Erythroblast (primary cell): ENCODE data around the gene YLPM1.

Experiments used
- DNase-seq, 2 experiments: peaks; one replicate each; lab custom pipeline; 2025; lab: John Stamatoyannopoulos, UW
- GATA1 ChIP-seq: IDR thresholded peaks from 2 replicates; pipeline ENCODE4 v1.6.1; 2011; ENCODE audit warnings: low read depth, mild to moderate bottlenecking, control low read depth, low read length, moderate library complexity
- POLR2A ChIP-seq: IDR thresholded peaks from 2 replicates; pipeline ENCODE4 v1.6.1; 2011; ENCODE audit warnings: mild to moderate bottlenecking, low read length

Gene YLPM1

GRCh38 chr14:74841230-74842207 is 78.4 kb downstream of the YLPM1 start:
- no peak for TF ChIP-seq POLR2A
- TF ChIP-seq GATA1 = no peak
- no peak for DNase-seq

GRCh38 chr14:74843653-74844052 is 80.5 kb downstream of the YLPM1 start:
- no peak for TF ChIP-seq GATA1
- no peak for DNase-seq

- no peak for TF ChIP-seq POLR2A
- TF ChIP-seq GATA1 = no peak
- no peak for DNase-seq
These were observed 83.1 kb downstream of the YLPM1 start for GRCh38 chr14:74846168-74846567.

- no peak for TF ChIP-seq GATA1
- TF ChIP-seq POLR2A = no peak
- DNase-seq = peak; percentile 28 to 29
These were observed 84.0 kb downstream of the YLPM1 start for GRCh38 chr14:74846968-74847665.

GRCh38 chr14:74848768-74849167 is 85.7 kb downstream of the YLPM1 start:
- TF ChIP-seq POLR2A (no peak), GATA1 (no peak)
- DNase-seq = no peak

- DNase-seq = no peak
- TF ChIP-seq POLR2A (no peak), GATA1 (no peak)
These were observed 89.9 kb downstream of the YLPM1 start for GRCh38 chr14:74852922-74853530.

GRCh38 chr14:74853581-74853980 is 90.5 kb downstream of the YLPM1 start:
- no peak for DNase-seq
- TF ChIP-seq POLR2A (no peak), GATA1 (no peak)

GRCh38 chr14:74855021-74855420 is 91.9 kb downstream of the YLPM1 start:
- DNase-seq = no peak
- no peak for TF ChIP-seq POLR2A
- no peak for TF ChIP-seq GATA1

GRCh38 chr14:74855945-74856344 is 92.8 kb downstream of the YLPM1 start:
- no peak for DNase-seq
- TF ChIP-seq POLR2A (no peak), GATA1 (no peak)

- no peak for DNase-seq
- TF ChIP-seq POLR2A (no peak), GATA1 (no peak)
These were observed 93.2 kb downstream of the YLPM1 start for GRCh38 chr14:74856366-74856765.

GRCh38 chr14:74858022-74858421 is 94.9 kb downstream of the YLPM1 start:
- DNase-seq = no peak
- TF ChIP-seq POLR2A (no peak), GATA1 (no peak)

GRCh38 chr14:74859757-74860552 is 96.8 kb downstream of the YLPM1 start:
- DNase-seq = no peak
- TF ChIP-seq GATA1 (no peak), POLR2A (no peak)

- DNase-seq = peak; percentile 83 to 93
- TF ChIP-seq POLR2A (no peak), GATA1 (no peak)
These were observed 98.0 kb downstream of the YLPM1 start for GRCh38 chr14:74860899-74861733.
